GM12878 (cell line): ENCODE results near the gene ARHGAP26. TPM values are rescaled to one million over a fixed set of nuclear protein-coding genes. Genes with fewer than 3 reads are reported as not detected.

Experiments used
- BCL3 ChIP-seq: IDR thresholded peaks from 2 replicates; pipeline ENCODE4 v1.6.1; 2011; ENCODE audit warnings: borderline replicate concordance, low read depth, mild to moderate bottlenecking, moderate library complexity, low read length; ENCODE audit not compliant: insufficient read depth, poor library complexity, severe bottlenecking
- BMI1 ChIP-seq: fragments of 450-650 bp; IDR thresholded peaks from 2 replicates; pipeline ENCODE4 v1.6.1; 2016; ENCODE audit warnings: mild to moderate bottlenecking, moderate library complexity, borderline replicate concordance
- EP300 ChIP-seq, 2 experiments: fragments of 150-350 bp in 1 of 2; IDR thresholded peaks; 2 replicates each; pipeline ENCODE4 v1.6.1; 2011 to 2012; ENCODE audit warnings: low read depth in 2 of 2, low read length in 2 of 2, borderline replicate concordance in 1 of 2, improper control_type of control experiment in 1 of 2, inconsistent platforms in 1 of 2; ENCODE audit not compliant: control insufficient read depth in 1 of 2
- EZH2 ChIP-seq: IDR thresholded peaks from 2 replicates; pipeline ENCODE4 v1.6.1; 2012; ENCODE audit warnings: low read depth, mild to moderate bottlenecking, control low read depth, inconsistent platforms, low read length, borderline replicate concordance; ENCODE audit not compliant: control insufficient read depth
- FOXM1 ChIP-seq: IDR thresholded peaks from 2 replicates; pipeline ENCODE4 v1.6.1; 2012; ENCODE audit warnings: low read depth, mild to moderate bottlenecking, inconsistent platforms, low read length, moderate library complexity
- HDAC6 ChIP-seq: fragments of 200-600 bp; sonication (generic); IDR thresholded peaks from one replicate; pipeline ENCODE4 v1.8.0; 2017; ENCODE audit warnings: antibody characterized with exemption; ENCODE audit not compliant: unreplicated experiment
- LARP7 ChIP-seq: fragments of 450-650 bp; IDR thresholded peaks from 2 replicates; pipeline ENCODE4 v1.6.1; 2017; ENCODE audit warnings: mild to moderate bottlenecking
- NR2F1 ChIP-seq: fragments of 450-650 bp; conservative IDR thresholded peaks from 2 replicates; pipeline ENCODE4 v1.6.1; 2017; ENCODE audit warnings: mild to moderate bottlenecking
- PAX8 ChIP-seq: fragments of 450-650 bp; IDR thresholded peaks from 2 replicates; pipeline ENCODE4 v1.6.1; 2017; ENCODE audit warnings: mild to moderate bottlenecking, moderate library complexity
- PKNOX1 ChIP-seq: fragments of 450-650 bp; IDR thresholded peaks from 2 replicates; pipeline ENCODE4 v1.6.1; 2016; ENCODE audit warnings: mild to moderate bottlenecking
- PRDM15 ChIP-seq: fragments of 450-650 bp; formaldehyde crosslinking; IDR thresholded peaks from 2 replicates; pipeline ENCODE4 v1.4.0; 2020; ENCODE audit warnings: mild to moderate bottlenecking, moderate library complexity
- RAD21 ChIP-seq: IDR thresholded peaks from 2 replicates; pipeline ENCODE4 v1.6.1; 2011; ENCODE audit warnings: mild to moderate bottlenecking, low read depth, low read length, moderate library complexity; ENCODE audit not compliant: insufficient read depth
- SRF ChIP-seq, 2 experiments: IDR thresholded peaks; 2 replicates each; pipeline ENCODE4 v1.6.1; 2011; ENCODE audit warnings: low read depth in 2 of 2, low read length in 2 of 2, mild to moderate bottlenecking in 1 of 2, moderate library complexity in 1 of 2
- TBL1XR1 ChIP-seq: IDR thresholded peaks from 2 replicates; pipeline ENCODE4 v1.6.1; 2012; ENCODE audit warnings: low read depth, low read length, improper control_type of control experiment
- ZBED1 ChIP-seq: IDR thresholded peaks from 2 replicates; pipeline ENCODE4 v1.6.1; 2016; ENCODE audit warnings: borderline replicate concordance
- ZBTB40 ChIP-seq: fragments of 450-650 bp; IDR thresholded peaks from 2 replicates; pipeline ENCODE4 v1.6.1; 2016; ENCODE audit warnings: mild to moderate bottlenecking, moderate library complexity, borderline replicate concordance
- ZNF24 ChIP-seq: fragments of 450-650 bp; IDR thresholded peaks from 2 replicates; pipeline ENCODE4 v1.6.1; 2017; ENCODE audit warnings: antibody characterized with exemption, mild to moderate bottlenecking
- ZNF384 ChIP-seq: IDR thresholded peaks from 2 replicates; pipeline ENCODE4 v1.6.1; 2012; ENCODE audit warnings: low read depth, mild to moderate bottlenecking, low read length, improper control_type of control experiment, borderline replicate concordance
- ZNF622 ChIP-seq: fragments of 450-650 bp; IDR thresholded peaks from 2 replicates; pipeline ENCODE4 v1.6.1; 2017; ENCODE audit warnings: mild to moderate bottlenecking, inconsistent platforms
- polyA plus RNA-seq, 11 experiments: library from polyadenylated mRNA; depleted of rRNA in 4 of 11; unstranded in 6 of 11; stranded (reverse) in 5 of 11; fragments of >200 nt; fragmentation: Nextera tagmentation in 4 of 11; fragmentation: Illumina TruSeq in 1 of 11; extraction: Ambion mirVana in 4 of 11; extraction: Trizol in 1 of 11; gene quantifications; 1 replicate in 1 of 11; 2 replicates in 10 of 11; pipeline versions ENCODE4 v1.2.1 to v1.2.3, GENCODE V29; 2011 to 2016; ENCODE audit warnings: inconsistent platforms in 2 of 11, missing spikeins in 2 of 11, low read depth in 1 of 11
- total RNA-seq, 4 experiments: library from RNA; depleted of rRNA in 3 of 4; stranded (reverse); fragments of >200 nt in 3 of 4; fragmentation: Illumina TruSeq in 1 of 4; extraction: Trizol in 1 of 4; gene quantifications; 2 replicates each; pipeline versions ENCODE4 v1.2.1 to v1.2.3, GENCODE V29; 2013 to 2021

The ARHGAP26 gene
- total and polyA plus RNA-seq, 10 of the 15 experiments (the other 5 are each of a cell fraction or from before 2014, with no cell fraction given) = 9.4 to 41.5 (median 19.3) TPM

- TF ChIP-seq EP300 (IDR thresholded peaks at IDR 0.05; ENCODE audit: borderline replicate concordance in 1 of 2, control insufficient read depth in 1 of 2, low read depth in 2 of 2, low read length in 2 of 2) = peak; percentile 31 to 70; a peak in 3 of 4 replicates
- TF ChIP-seq NR2F1 = peak; percentile 94
- no peak for TF ChIP-seq BMI1
- no peak for TF ChIP-seq PKNOX1
- no peak for TF ChIP-seq TBL1XR1
- no peak for TF ChIP-seq ZNF24
- TF ChIP-seq RAD21 = no peak
- no peak for TF ChIP-seq EZH2
- TF ChIP-seq BCL3 = no peak
- TF ChIP-seq ZBED1 = no peak
- no peak for TF ChIP-seq SRF (IDR thresholded peaks at IDR 0.05; ENCODE audit: low read depth in 2 of 2, low read length in 2 of 2)
- TF ChIP-seq ZNF384 = no peak
- TF ChIP-seq HDAC6 = no peak
- no peak for TF ChIP-seq PAX8
- no peak for TF ChIP-seq LARP7
- no peak for TF ChIP-seq PRDM15 (CRISPR knock-in tag)
- no peak for TF ChIP-seq FOXM1
- no peak for TF ChIP-seq ZBTB40
- TF ChIP-seq ZNF622 = no peak
These were observed 266.2 kb downstream of the ARHGAP26 start (continued) for GRCh38 chr5:143036146-143036927.
